ENCODE data around the gene TFF3.

The TFF3 gene

GRCh38 chr21:42263591-42264131, 51.5 kb downstream of the TFF3 start:
- no peak for DNase-seq

GRCh38 chr21:42262831-42263231, 52.4 kb downstream of the TFF3 start:
- DNase-seq = no peak

GRCh38 chr21:42261829-42262200, 53.4 kb downstream of the TFF3 start:
- no peak for DNase-seq
